NCI-H2081 treated with DMSO at 0.1 percent for 48 hours (cell line): ENCODE results near the gene NHLRC4.

ENCODE experiments used
- DNase-seq: peaks from one replicate; lab custom pipeline; 2025; lab: John Stamatoyannopoulos, UW

Gene NHLRC4

DNA sequence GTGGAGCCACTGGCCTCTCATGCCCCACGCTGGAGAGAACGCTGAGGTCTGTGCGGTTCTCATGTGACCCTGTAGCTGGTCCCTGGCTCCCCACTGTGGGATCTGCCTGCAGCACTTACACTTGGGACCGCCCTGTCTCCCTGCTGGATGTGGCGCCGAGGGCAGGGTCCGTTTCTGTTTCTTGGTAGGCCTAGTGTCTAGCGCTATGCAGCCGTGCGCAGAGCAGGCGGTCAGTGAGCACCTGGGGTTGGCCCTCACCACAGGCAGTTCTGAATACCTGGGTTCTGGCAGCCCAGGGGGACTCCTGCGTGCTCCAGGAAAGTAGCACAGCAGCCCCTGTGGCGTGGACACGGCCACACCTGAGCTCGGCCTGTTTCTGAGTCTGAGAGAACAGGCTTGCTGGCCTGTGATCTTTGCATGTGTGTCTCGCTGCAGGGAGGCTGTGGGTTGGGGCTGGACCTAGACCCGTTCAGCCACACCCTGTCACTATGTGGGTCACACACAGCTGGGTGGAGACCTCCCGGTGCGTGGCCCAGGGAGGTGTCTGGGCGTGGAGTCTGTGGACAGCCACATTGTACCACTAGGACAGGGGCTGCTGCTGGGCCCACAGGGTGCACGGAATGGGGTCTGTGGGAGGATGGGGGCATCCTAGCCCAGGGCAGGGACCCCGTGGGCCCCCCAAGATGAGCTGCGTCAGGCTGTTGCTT, 36.5 kb upstream of the NHLRC4 start:
- DNase-seq: no peak

DNA sequence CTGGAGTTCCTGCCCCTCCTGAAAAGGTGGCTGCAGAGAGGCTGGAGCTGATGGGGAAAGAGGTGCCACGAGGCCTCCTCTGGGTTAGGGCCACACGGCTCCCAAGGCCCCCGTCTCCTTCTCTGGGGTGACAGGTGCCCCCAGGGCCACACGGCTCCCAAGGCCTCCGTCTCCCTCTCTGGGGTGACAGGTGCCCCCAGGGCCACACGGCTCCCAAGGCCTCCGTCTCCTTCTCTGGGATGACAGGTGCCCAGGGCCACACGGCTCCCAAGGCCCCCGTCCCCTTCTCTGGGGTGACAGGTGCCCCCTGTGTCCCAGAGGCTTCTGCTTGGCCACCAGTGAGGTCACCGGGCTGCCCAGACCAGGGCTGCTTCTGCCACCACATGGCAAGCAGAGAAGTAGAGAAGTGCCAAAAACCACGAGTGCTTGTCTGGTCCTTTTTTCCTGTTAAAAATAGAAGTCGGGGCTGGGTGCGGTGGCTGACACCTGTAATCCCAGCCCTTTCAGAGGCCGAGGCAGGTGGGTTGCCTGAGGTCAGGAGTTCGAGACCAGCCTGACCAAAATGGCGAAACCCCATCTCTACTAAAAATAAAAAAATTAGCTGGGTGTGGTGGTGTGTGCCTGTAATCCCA, 35.2 kb upstream of the NHLRC4 start:
- DNase-seq: no peak

DNA sequence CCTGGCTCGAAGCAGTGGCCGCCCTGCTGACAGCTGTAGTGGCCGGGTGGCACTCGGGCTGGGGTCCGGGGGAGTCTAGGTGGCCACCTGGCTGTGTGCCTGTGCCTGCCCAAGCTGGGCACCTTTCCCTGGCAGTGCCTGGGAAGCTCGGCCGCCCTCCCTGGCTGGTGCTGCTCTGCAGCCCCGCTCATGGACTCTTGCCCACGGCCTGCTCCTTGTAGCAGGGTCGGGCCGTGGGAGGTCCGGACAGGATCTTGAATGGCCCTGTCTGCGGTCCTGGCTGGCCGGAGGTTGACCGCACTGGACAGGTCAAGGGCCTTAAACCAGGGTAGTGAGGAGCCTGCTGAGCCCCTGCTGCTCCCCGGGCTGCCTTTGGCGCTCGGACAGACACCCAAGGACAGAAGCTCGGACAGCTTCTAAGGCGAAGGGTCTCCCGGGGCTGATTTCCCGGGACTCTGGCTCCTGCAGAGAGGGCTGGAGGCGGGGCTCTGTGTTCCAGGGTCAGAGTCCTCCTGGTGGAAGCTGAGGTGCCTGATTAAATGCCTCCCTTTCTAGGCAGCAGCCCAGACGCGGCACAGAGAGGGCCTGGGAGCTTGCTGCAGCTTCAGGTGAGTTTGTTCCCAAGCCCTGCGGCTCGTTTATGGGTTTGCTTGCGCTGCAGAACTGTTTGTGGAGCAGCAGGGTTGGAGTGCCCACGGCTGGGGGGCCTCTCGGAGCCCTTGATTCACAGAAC, 33.2 kb upstream of the NHLRC4 start:
- no peak for DNase-seq

DNA sequence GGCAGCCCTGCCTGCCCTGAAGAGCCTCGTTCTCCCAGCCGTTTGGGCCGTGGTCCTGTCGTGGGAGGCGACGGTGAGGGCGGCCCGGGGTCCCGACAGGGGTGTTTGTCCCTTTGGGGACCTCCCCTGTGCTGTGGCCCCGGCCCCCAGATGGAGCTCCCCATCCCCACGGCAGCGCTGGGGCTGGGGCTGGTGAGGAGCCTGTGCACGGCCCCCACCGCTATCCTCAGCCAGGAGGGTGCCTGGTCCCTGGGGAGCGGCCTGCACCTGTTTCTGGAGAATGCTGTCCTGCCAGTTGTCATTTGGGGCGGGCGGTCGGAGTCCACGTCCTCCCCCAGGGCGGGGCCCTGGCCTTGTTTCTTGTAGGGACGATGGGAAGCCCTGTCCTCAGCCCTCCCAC, 32.7 kb upstream of the NHLRC4 start:
- DNase-seq: no peak

DNA sequence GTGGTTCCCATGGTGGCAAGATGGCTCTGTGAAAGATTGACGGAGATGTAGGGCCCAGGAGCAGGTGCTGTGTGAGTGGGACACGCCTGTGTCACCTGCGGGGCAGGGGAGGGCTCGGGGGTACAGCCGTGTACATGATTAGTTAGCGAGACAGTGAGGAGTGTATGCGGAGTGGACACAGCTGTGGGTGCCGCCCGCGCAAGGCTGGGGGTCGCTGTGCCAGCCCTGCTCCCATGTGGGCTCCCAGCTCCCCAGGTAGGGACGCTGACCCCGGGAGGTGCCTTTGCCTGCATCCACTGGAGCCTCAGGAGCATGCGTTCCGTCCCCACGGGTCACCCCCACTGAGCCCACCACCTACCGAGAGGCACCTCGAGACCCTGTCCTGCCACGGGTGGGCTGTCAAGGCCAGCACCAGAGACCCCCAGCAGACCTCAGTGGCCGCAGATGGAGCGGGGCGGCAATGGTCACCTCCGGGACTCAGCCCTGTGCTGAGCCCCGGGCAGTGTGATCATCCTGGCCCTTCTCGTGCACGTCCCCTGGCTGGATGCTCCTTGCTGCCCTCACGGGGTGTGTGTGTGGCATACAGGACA, 31.9 kb upstream of the NHLRC4 start:
- DNase-seq: no peak

DNA sequence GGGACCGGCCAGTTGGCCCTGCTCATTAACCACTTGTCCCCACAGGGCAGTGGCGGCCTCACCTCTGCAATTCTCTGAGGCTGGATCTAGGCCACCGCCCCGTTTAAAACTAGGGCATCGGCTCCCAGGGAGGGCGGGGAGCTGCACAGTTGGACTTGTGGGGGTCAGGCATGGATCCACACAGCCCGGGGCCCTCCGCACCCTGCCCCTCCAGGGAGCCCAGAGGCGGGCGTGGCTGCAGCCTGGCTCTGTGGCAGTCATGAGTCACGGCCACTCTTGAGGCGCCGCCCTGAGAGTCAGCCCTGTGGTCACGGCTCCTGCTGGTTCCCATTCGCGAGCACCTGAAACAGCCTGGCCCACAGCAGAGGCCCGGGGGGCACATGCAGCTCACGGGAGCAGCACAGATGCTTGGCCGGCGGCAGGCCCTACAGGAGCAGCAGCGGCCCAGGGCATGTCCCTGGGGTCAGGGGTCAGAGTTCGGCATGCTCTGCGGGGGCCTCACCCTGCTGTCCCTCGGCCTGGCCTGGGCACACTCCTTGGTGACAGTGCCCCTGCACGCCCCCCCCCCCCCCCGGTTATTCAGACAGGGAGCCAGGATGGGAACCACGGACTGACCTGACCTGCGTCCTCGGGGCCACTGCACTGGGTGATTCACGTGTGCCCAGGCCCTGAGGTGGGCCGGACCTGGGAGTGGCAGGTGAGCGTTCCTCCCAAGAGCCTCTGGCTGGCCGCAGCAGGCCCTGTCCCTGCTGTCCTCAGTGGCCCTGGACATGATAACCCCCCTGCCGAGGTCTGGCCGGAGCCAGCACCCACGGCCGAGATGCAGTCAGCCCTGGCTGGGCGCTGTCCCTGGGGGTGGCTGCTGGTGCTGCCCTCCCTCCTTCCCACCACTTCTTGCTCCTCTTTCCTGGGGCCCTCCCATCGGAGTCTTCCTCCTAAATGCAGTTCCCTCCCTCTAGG, 31.1 kb upstream of the NHLRC4 start:
- DNase-seq: no peak

DNA sequence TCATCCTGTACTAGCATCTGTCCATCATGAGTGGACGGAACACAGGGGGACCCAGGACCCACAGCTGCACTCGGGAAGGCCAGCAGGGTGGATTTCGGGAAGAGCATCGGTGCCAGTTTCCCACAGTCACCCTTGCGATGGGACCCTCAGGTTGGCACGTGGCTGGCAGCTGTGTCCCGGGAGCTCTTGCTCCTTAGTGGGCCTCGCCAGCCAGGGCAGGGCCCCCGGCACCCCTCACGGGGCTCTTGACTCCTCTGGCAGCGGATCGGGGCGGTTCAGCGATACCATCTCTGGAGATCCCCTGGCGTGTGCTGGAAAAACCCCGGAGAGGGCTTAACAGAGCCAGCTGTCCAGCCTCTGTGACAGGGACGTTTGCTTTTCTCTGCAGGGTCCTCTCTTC, 30.1 kb upstream of the NHLRC4 start:
- DNase-seq: no peak

DNA sequence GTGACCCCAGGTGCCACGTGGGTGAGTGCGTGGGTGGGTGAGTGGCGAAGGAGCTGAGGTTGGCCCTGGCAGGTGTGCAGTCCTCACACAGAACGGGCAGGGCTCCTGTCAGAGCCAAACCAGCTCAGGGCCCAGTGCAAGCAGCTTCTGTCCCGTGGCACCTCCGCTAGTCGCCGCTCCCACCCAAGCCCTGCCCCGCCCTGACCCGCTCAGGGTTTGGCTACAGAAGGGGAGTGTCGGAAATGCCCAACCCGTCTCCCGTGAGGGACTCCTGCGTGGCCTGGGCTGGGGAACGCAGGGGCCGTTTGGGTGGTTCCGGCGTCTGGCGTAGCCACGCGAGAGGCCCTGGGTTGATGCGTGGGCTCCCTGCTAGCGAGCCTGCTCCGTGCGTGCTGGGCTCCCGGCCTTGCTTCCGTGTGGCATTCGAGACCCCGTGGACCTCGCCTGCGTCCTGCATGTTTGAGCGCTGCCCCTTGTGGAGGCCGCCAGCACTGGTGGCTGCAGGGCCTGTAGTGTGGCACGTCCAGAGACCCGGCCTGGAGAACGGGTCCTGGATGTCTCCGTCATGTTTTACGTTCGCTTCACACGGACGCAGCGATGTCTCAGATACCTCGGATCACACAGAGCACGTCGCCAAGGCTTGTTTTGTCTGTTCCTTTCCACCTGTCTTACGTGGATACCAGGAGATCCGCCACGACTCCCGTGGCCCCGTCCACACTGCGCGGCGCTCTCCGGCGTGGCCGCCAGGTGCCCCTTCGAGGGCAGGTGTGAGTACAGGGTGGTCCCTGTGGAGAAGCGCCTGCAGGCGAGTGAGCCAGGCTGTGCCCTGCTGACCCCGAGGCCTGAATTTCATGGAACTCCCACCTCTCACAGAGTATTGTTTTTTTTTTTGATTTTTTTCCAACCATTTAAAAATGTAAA, 29.1 kb upstream of the NHLRC4 start:
- no peak for DNase-seq

DNA sequence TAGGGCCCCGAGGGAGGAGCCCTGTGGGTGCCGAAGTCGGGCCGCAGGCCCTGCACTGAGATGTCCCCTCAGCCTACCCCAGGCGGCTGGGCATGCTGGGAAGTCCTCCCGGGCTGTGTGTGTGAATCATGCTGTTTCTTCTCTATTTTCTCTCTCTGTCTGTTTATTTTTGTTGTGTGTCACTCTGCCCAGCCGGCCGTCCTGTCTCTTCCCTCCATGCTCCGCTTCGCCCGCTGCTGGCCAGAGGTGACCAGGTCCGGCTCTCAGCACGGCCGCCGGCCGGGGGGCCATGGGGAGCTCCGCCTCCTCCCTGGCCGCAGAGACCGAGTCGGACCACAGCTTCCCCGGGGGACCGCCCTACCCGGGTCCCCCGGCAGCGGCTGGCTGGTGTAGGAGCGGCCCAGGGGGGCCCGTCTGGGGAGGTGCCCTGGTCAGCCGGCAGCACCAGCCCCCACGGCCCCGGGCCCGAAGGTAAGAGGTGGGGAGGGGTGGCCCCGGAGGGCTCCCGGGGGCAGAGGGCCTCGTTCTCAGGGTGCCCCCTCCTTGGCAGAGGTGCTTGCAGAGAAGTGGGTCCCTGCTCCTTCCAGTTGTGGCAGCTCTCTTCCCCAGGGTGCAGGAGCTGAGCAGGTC, 26.8 kb upstream of the NHLRC4 start:
- DNase-seq: no peak

DNA sequence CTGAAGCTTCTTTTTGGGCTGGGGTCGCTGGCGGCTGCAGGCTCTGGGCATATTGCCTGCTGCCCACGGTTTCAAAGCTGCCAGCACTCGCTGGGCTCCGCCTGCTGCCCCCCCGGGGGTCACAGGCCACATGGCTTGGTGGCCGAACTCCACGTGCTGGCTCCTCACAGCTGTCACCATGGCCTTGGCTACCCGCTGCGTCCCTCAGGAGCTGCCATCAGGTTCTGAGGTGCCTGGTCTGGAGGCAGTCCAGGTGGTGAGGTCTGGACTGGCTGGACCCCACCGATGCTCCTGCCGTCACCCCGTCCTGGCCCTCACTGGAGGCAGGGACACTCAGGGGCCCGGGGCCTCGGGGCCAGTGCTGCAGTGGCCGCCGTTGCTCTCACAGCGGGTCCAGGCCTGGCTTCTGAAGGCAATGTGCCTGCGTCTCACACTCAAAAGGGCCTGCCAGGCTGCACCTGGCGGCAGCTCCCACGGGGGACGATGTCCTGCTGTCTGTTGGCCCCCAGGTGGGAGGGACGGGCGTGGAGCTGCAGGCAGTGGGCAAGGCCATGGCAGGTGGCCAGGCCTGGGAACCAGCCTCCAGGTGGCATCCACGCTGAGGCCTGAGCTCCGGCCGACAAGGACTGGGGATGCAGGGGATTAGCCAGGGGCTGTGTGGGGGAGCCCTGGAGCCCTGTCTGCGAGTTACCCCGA, 26.0 kb upstream of the NHLRC4 start:
- no peak for DNase-seq

DNA sequence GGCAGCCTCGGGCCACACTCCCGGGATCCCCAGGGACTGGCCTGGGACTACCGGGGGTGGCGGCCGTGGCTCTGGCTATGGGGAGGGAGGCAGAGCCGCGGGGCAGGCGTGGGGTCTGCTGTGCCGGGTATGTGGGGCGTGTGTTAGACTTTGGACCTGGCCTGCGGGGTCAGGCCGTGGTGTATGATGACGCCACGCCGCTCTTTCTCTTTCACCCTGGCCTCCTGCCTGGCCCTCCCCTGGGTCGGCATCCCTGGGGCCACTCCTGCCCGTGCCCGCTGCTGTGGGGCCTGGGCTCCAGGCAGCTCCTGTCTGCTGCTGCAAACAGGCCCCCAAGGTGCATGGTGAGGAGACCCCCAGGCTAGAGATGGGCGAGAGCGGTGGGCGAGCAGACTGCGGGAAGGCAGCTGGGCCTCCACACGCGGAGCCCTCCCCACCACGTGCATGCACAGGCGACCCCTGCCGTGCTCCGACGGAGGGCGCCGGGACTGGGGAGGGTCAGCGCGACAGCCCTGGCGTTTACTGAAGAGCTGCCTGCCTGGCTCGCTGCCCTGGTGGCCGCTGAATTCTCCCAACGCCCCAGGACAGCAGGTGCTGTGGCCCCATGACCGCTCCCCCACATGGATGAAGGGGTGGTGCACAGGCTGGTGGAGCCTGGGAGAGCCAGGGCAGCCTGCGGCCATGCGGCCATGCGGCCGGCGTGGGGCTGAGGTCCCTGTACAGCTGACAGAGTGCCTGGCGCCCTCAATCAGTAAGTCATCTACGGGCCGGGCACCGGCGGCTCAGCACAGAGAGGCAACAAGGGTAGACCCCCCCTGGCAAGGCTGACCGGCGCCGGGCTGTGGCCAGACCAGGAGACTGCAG, 23.3 kb upstream of the NHLRC4 start:
- no peak for DNase-seq

DNA sequence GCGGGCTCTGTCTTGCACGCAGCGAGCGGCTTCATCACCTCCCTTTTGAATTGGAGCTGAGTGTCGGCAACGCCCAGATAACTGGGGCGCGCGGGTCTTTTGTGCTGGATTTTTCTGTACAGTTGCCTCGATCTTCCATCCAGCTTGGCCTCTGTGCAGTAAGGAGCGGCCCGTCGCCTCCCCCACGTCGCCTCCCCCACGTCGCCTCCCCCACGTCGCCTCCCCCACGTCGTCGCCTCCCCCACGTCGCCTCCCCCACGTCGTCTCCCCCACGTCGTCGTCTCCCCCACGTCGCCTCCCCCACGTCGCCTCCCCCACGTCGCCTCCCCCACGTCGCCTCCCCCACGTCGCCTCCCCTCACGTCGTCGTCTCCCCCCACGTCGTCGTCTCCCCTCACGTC, 22.3 kb upstream of the NHLRC4 start:
- no peak for DNase-seq

DNA sequence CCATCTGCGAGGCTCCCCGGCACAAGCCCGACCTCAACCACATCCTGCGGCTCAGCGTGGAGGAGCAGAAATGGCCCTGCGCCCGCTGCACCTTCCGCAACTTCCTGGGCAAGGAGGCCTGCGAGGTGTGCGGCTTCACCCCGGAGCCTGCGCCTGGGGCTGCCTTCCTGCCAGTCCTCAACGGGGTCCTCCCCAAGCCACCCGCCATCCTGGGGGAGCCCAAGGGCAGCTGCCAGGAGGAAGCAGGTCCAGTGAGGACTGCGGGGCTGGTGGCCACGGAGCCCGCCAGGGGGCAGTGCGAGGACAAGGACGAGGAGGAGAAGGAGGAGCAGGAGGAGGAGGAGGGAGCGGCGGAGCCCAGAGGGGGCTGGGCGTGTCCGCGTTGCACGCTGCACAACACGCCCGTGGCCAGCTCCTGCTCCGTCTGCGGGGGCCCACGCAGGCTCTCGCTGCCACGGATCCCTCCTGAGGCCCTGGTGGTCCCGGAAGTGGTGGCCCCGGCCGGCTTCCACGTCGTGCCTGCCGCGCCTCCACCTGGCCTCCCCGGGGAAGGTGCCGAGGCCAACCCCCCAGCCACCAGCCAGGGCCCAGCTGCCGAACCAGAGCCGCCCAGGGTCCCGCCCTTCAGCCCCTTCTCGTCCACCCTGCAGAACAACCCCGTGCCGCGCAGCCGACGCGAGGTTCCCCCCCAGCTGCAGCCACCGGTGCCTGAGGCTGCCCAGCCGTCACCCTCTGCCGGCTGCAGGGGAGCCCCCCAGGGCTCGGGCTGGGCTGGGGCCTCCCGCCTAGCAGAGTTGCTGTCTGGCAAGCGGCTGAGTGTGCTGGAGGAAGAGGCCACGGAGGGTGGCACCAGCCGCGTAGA, 19.7 kb upstream of the NHLRC4 start:
- DNase-seq: no peak

DNA sequence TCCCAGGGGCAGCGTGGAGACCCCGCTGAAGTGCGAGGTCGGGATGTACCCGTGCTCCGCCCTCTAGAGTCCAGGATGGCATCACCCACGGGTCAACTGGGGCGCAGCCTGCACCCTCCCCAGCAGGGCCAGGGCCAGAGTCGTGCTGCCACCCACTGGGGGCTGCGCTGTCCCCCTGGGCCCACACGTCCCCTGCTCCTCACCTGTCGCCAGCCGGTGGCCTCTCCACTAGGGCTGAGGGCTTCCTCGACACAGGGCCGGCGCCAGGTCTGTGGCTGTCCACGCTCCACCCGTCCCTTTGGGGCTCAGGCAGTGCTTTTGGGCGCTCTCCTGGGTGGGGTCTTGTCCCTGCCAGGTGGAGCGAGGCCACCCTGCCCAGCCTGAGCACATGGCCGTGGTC, 18.2 kb upstream of the NHLRC4 start:
- DNase-seq: no peak

DNA sequence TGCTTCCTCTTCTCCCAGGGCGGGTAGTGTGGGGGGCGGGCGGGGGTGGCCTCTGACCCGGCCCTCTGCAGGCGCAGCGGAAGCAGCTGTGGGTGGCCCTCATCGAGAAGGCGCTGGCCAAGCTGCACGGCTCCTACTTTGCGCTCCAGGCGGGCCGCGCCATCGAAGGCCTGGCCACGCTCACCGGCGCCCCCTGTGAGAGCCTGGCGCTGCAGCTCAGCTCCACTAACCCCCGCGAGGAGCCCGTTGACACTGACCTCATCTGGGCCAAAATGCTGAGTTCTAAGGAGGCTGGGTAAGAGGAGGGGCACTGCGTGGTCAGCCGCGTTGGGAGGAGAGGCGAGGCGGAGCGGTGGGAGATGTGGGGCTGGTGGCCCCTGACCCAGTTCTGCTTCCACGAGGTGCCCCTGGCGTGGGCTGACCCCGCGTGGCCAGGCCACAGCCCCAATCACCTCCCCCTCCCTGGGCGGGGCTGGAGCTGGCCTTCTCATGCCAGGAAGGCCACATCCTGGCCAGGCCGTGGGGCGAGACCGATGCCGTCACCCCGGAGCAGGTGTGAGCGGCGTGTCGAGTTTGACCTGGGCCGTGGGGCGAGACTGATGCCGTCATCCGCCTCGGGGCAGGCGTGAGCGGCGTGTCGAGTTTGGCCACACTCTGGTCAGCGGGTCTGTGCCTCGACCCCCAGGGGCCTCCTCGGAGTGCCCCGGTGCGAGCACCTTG, 17.1 kb upstream of the NHLRC4 start:
- no peak for DNase-seq

DNA sequence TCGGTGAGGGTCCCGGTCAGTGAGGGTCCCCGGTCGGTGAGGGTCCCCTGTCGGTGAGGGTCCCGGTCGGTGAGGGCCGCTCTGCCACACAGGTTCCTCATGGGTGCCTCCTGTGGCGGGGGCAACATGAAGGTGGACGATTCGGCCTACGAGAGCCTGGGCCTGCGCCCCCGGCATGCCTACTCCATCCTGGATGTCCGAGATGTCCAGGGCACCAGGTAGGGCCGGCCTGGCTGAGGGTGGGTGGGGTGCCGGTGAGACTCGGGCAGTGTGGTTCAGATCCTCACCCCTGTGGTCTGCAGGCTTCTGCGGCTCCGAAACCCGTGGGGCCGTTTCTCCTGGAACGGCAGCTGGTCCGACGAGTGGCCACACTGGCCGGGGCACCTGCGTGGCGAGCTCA, 15.6 kb upstream of the NHLRC4 start:
- no peak for DNase-seq

DNA sequence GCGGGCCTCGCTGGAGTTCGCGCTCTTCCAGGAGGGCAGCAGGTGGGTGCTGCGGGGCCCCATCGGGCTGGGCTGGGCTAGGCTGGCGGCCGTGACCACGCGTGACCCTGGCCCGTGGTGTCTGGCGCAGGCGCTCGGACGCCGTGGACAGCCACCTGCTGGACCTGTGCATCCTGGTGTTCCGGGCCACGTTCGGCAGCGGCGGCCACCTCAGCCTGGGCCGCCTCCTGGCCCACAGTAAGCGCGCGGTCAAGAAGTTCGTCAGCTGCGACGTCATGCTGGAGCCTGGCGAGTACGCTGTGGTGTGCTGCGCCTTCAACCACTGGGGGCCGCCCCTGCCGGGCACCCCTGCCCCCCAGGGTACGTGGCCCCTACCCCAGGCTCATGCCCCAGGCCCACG, 14.6 kb upstream of the NHLRC4 start:
- no peak for DNase-seq
